Stimulated activated CD8-positive, alpha-beta memory T cell treated with anti-CD3 and anti-CD28 coated beads, Interleukin-12 subunit alpha, Interleukin-12 subunit beta, amount 100 ng/mL, for 24 hours (primary cell): Measurements from ENCODE around the gene MORN2.
"Not testable (repeated sequence)": the region's sequence is repeated elsewhere in the genome, so short reads cannot be mapped to it uniquely, and the experiment has no call there.

Source experiments
- DNase-seq: peaks from one replicate; pipeline ENCODE4 v3.0.0-alpha.2; 2020; ENCODE audit errors: extremely low read depth

Gene MORN2

GRCh38 chr2:38875576-38876367 is at the start of gene MORN2, which contains the start of gene DHX57:
TSS of gene MORN2 (plus strand) at chr2:38875976.
TSS of gene DHX57 (minus strand) at chr2:38875934. CDS start at chr2:38868405, 7,529 bp downstream.
- DNase-seq, result peak; percentile 58

- not testable (repeated sequence) for DNase-seq
These were observed 48.1 kb upstream of the MORN2 start for GRCh38 chr2:38827539-38828145.

DNA sequence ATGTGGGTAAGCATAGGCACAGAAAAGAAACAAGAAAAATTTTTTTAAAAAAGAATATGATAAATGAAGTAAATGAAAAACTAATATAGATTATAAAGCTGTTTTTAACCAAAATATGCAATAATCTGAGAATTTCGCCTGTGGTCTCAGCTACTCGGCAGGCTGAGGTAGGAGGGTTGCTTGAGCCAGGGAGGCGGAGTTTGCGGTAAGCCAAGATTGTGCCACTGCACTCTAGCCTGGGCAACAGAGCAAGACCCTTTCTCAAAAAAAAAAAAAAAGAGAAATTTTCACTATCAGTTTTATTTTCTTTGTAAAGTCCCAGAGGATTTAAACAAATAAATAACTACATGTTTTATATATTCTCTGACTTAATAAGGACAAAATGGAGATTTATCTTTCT is 47.3 kb upstream of the MORN2 start:
- no peak for DNase-seq

DNA sequence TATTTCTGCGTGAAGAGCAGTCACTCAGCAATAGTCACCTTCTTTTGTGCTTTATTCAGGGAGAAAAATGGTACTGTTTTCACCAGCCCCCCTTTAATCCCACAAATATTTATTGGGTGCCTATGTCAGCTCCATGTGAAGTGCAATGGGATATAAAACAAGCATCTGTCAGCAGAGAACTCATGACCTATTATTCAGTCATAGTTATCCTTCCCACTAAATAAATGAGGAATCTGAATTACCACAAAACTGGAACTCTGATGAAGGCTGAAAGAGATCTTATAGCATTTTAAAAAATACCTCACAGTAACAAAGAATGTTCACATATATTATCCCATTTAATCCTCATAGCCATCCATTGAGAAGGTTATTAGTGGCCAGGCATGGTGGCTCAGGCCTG is 45.8 kb upstream of the MORN2 start:
- DNase-seq, result no peak

- DNase-seq, result no peak
These were observed 45.1 kb upstream of the MORN2 start for GRCh38 chr2:38830526-38831159.

DNA sequence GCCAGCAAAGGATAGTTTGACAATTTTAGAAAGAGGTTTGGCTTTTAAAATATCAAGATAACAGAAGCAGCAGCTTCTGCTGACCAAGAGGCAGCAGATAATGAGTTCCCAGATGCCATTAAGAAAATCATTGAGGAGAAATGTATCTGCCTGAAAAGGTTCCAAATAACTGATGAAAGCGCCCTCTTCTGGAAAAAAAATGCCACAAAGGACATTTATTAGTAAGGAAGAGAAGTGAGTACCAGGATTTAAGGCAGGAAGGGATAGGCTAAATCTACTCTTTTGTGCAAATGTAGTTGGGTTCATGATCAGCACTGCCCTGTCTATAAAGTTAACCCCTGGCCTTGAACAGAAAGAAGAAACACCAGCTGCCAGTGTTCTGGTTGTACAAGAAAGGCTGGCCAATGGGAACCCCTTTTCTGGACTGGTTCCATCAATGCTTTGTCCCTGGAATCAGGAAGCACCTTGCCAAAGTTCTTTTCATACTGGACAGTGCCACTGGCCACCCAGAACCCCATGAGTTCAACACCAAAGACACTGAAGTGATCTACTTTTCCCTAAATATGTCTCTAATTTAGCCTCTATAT is 40.7 kb upstream of the MORN2 start:
- DNase-seq, result no peak

DNA sequence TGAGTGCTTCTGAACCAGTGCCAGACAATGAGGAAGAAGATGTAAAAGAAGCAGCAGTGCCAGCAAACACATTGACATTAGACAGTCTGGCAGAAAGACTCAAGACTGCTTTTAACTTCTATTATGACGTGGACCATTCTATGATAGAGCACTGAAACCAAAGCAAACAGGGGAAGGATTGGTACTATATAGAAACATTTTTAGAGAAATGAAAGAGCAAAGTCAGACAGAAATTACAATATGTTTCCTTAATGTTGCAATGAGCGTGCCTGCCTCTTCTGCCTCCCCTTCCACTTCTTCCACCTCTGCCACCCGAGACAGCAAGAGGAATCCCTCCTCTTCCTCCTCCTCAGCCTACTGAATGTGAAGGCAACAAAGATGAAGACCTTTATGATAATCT is 39.8 kb upstream of the MORN2 start:
- no peak for DNase-seq

GRCh38 chr2:38836791-38837190 is 39.0 kb upstream of the MORN2 start:
- no peak for DNase-seq

DNA sequence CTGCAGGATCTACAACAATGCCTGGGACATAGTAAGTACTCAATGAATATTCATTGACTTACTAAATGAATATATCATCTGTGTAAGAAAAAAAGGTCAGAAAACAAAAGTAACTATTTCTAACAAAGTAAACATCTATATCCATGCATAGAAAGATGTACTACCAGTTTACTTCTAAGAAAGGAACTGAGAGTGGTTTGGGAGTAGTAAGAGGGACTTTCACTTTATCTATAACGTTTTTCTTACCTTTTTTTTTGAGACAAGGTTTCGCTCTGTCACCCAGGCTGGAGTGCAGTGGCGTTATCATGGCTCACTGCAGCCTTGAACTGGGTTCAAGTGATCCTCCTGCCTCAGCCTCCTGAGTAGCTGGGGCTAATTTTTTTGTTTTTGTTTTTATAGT is 25.7 kb upstream of the MORN2 start:
- DNase-seq, result no peak

- no peak for DNase-seq
These were observed 19.6 kb upstream of the MORN2 start for GRCh38 chr2:38856165-38856564.

DNA sequence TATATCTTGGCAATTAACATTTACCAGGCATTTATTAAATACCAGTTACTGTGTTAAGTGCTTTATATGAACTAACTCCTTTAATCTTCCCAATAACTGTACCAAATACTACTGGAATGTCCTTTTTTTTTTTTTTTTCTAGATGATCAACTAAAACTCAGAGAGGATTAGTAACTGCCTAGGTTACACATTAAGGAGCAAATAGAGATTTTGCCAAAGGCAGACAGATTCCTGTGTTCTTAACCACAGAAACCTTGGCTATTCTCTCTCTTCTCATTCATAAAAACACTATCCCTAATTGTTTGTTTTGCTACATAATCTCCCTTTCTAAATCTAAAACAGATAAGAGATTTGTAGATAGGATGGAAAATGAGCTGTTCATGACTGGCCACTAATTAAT is 13.3 kb upstream of the MORN2 start:
- DNase-seq, result no peak

- DNase-seq, result no peak
These were observed 12.6 kb upstream of the MORN2 start for GRCh38 chr2:38863061-38863695.

GRCh38 chr2:38866773-38867443 is 8.9 kb upstream of the MORN2 start:
- no peak for DNase-seq

- DNase-seq, result no peak
These were observed 4.3 kb upstream of the MORN2 start for GRCh38 chr2:38871432-38871831.

DNA sequence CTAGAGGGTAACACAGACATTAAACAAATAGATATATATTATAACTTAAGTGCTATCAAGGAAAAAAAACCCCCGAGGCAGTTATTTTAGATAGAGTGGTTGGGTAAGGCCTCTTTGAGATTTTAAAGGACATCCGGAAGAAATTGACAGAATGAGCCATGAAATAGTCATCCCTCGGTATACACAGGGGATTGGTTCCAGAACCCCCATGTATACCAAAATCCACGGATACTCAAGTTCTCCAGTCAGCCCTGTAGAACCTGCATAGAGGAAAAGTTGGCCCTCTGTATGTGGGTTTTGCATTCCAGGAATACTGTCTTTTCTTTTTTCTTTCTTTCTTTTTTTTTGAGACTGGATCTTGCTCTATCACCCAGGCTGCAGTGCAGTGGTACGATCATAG is 2.0 kb upstream of the MORN2 start:
- no peak for DNase-seq

DNA sequence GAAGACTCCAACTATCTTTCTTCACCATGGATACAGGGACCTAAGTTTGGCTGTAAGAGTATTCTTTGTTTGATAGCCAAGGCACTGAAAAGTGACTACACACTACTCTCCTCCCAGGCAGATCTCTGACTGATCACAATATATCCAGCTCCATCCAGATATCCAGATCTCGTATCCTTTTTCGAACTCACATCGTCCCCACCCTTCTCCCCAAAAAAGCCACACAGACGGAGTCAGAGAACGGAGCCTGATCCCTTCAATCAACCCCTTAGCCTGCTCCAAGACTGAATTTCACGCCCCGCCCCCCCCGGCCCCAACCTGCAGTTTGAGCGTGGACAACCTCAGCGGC is 575 bp upstream of the MORN2 start:
- no peak for DNase-seq

DNA sequence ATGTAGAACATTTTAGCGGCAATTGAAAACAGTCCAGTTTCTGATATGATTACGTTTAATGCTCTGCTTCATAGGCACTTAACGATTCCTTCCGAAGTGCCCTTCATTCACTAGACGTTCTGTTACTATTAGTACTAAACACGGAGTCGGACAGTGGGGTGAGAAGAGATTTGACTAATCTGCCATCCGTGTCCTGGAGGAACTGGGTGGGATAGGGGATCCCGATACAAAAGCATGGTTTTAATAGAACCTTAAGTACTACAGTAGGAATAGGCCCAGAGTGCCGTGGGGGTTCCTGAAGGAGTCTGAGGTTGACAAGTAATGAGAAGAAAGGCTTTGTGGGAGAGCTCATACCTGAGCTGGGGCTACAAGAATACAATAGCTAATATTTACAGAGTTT is 631 bp downstream of the MORN2 start:
- DNase-seq, result no peak

- DNase-seq, result no peak
These were observed 10.3 kb downstream of the MORN2 start for GRCh38 chr2:38886063-38886462.

- DNase-seq, result no peak
These were observed 11.6 kb downstream of the MORN2 start for GRCh38 chr2:38887347-38887746.

DNA sequence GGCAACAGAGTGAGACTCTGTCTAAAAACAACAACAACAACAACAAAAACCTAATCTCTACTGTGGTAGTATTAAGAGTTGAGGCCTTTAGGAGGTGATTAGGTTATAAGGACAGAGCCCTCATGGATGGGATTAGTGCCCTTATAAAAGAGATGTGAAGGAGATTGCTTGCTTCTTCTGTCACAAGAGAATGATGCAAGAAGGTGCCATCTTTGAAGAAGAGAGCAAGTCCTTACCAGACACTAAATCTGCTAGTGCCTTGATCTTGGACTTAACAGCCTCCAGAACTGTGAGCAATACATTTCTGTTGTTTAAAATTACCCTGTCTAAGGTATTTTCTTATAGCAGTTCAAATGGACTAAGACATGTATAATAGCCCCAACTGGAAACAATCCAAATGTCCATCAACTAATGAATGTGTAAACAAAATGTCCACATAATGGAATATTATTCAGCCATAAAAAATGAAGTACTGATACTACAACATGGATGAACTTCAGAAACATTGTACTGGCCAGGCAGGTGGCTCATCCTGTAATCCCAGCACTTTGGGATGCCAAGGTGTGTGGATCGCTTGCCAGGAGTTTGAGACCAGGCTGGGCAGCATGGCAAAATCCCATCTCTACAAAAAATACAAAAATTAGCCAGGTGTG is 12.3 kb downstream of the MORN2 start:
- DNase-seq, result no peak

GRCh38 chr2:38889045-38889444 is 13.3 kb downstream of the MORN2 start:
- no peak for DNase-seq
